WERI-Rb-1 (cell line): ENCODE data around the gene CDH3.

Source experiments
- DNase-seq: peaks from one replicate; pipeline ENCODE4 v3.0.0-alpha.2; 2020
- H3K27ac ChIP-seq: fragments of 250-450 bp; sonication (Bioruptor Pico); 2 replicates; pipeline ENCODE4 v1.5.1; 2020; ENCODE audit warnings: mild to moderate bottlenecking, moderate library complexity
- H3K27me3 ChIP-seq: fragments of 250-450 bp; sonication (Bioruptor Pico); 2 replicates; pipeline ENCODE4 v1.5.1; 2021; ENCODE audit warnings: mild to moderate bottlenecking, low read depth, moderate library complexity; ENCODE audit not compliant: insufficient read depth, severe bottlenecking
- H3K36me3 ChIP-seq: fragments of 250-450 bp; sonication (Bioruptor Pico); 2 replicates; pipeline ENCODE4 v1.5.1; 2020; ENCODE audit warnings: mild to moderate bottlenecking, moderate library complexity
- H3K4me3 ChIP-seq: 2 replicates; pipeline ENCODE4 v1.5.1; 2011; ENCODE audit warnings: low read depth, mild to moderate bottlenecking, control low read depth, low read length
- H3K9me3 ChIP-seq: fragments of 250-450 bp; sonication (Bioruptor Pico); 2 replicates; pipeline ENCODE4 v1.5.1; 2021; ENCODE audit warnings: mild to moderate bottlenecking, moderate library complexity; ENCODE audit not compliant: severe bottlenecking
- TF ChIP-seq, protein P1 (sequence below): IDR thresholded peaks from 2 replicates; pipeline ENCODE4 v1.5.1; 2011; ENCODE audit warnings: low read depth, mild to moderate bottlenecking, control low read depth, inconsistent platforms, low read length

Gene CDH3

GRCh38 chr16:68655806-68656205 lies 10.7 kb downstream of the CDH3 start:
- TF ChIP-seq, protein P1, sequence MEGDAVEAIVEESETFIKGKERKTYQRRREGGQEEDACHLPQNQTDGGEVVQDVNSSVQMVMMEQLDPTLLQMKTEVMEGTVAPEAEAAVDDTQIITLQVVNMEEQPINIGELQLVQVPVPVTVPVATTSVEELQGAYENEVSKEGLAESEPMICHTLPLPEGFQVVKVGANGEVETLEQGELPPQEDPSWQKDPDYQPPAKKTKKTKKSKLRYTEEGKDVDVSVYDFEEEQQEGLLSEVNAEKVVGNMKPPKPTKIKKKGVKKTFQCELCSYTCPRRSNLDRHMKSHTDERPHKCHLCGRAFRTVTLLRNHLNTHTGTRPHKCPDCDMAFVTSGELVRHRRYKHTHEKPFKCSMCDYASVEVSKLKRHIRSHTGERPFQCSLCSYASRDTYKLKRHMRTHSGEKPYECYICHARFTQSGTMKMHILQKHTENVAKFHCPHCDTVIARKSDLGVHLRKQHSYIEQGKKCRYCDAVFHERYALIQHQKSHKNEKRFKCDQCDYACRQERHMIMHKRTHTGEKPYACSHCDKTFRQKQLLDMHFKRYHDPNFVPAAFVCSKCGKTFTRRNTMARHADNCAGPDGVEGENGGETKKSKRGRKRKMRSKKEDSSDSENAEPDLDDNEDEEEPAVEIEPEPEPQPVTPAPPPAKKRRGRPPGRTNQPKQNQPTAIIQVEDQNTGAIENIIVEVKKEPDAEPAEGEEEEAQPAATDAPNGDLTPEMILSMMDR: no peak
- no peak overlapping the region for H3K4me3 ChIP-seq
- no peaks in the 10 kb centered on the region for H3K36me3 ChIP-seq
- no peak for DNase-seq
- H3K27ac ChIP-seq: no peak overlapping the region
- H3K9me3 ChIP-seq: no peaks in the 10 kb centered on the region
- H3K27me3 ChIP-seq: no peaks in the 10 kb centered on the region

DNA sequence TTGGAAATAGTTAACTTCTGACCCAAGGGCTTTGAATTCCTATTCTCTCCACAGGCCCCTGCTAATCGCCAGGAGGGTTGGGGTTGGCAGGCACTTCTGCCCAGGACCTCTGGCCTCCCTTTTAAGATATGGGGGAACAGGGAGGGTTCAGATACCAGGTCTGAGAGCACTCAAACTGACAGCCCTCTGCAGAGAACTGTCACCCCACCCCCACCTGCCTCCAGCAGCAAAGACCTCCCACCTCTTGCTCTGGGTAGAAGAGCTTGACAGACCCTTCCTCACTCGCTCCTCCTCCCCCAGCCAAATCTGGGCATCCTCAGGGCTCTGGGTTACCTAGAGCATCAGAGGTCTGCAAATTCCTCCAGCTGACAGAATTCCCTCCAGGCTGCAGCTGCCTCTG lies 11.6 kb downstream of the CDH3 start:
- no peaks in the 10 kb centered on the region for H3K27me3 ChIP-seq
- H3K36me3 ChIP-seq: no peaks in the 10 kb centered on the region
- H3K4me3 ChIP-seq: no peak overlapping the region
- TF ChIP-seq, protein P1: no peak
- H3K27ac ChIP-seq: no peak overlapping the region
- no peaks in the 10 kb centered on the region for H3K9me3 ChIP-seq
- DNase-seq: no peak

GRCh38 chr16:68658341-68658973 lies 13.3 kb downstream of the CDH3 start:
- H3K27me3 ChIP-seq: no peaks in the 10 kb centered on the region
- TF ChIP-seq, protein P1: no peak
- H3K4me3 ChIP-seq: no peak overlapping the region
- no peaks in the 10 kb centered on the region for H3K36me3 ChIP-seq
- DNase-seq: no peak
- no peaks in the 10 kb centered on the region for H3K9me3 ChIP-seq
- H3K27ac ChIP-seq: no peak overlapping the region

DNA sequence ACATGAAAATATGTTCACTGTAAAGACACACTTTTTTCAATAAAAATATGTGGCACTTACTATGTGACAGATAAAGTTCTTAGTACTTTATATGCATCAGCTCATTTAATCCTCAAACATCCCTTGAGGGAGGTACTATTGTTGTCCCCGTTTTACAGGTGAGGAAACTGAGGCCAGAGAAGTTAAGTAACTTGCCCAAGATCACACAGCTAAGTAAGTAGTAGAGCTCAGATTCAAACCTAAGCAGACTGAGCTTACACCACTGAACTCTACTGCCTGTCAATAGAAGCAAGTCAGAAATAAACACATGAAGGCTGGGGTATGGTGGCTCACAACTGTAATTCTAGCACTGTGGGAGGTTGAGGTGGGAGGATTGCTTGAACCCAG lies 13.9 kb downstream of the CDH3 start:
- no peak for DNase-seq
- Histone ChIP-seq H3K27ac (no peak overlapping the region), H3K4me3 (no peak overlapping the region), H3K9me3 (no peaks in the 10 kb centered on the region), H3K27me3 (no peaks in the 10 kb centered on the region), H3K36me3 (no peaks in the 10 kb centered on the region)
- TF ChIP-seq, protein P1: no peak

- Histone ChIP-seq H3K4me3 (no peak overlapping the region), H3K27me3 (no peaks in the 10 kb centered on the region), H3K36me3 (no peaks in the 10 kb centered on the region), H3K27ac (no peak overlapping the region), H3K9me3 (no peaks in the 10 kb centered on the region)
- TF ChIP-seq, protein P1: no peak
- no peak for DNase-seq
Observed at GRCh38 chr16:68659412-68660358, 14.6 kb downstream of the CDH3 start.
